Endothelial cell of umbilical vein (primary cell): Measurements from ENCODE around the gene PUM2. TPM values are rescaled to one million over a fixed set of nuclear protein-coding genes. Genes with fewer than 3 reads are reported as not detected.

ENCODE experiments used
- BruUV-seq: library from RNA; stranded (reverse); fragments of 400-500 nt; replicated peaks from 2 replicates; lab custom pipeline; 2021; lab: Mats Ljungman, UMichigan
- CTCF ChIA-PET: fragments of 300-600, 350-600 bp; sonication (Branson Sonifier 250); formaldehyde crosslinking; loops from one replicate; lab custom pipeline; 2021; ENCODE audit warnings: antibody characterized with exemption, inconsistent platforms; lab: Charles Lee
- POLR2A ChIA-PET: fragments of 300-600, 350-600 bp; sonication (Branson Sonifier 250); formaldehyde crosslinking; loops from one replicate; lab custom pipeline; 2021; ENCODE audit warnings: antibody characterized with exemption, inconsistent platforms; lab: Charles Lee
- DNase-seq: peaks from one replicate; pipeline ENCODE4 v3.0.0-alpha.2; 2011; ENCODE audit warnings: low read depth, low spot score
- FAIRE-seq: peaks from 2 replicates; lab custom pipeline; 2011; peaks lifted over from hg19 to GRCh38; lab: Jason Lieb, UNC
- H2AFZ ChIP-seq: 2 replicates; pipeline ENCODE4 v1.6.0; 2012; ENCODE audit warnings: low read depth, low read length, control low read depth, inconsistent platforms
- H3K27ac ChIP-seq: 2 replicates; pipeline ENCODE4 v1.5.1; 2011; ENCODE audit warnings: low read depth, mild to moderate bottlenecking, control low read depth, low read length, moderate library complexity; ENCODE audit not compliant: insufficient read depth
- H3K27me3 ChIP-seq, 2 experiments: 2 replicates each; pipeline versions ENCODE4 v1.6.0 to v1.6.1; 2011; ENCODE audit warnings: low read length in 2 of 2, mixed read lengths in 1 of 2; ENCODE audit not compliant: control insufficient read depth in 2 of 2, insufficient read depth in 2 of 2
- H3K36me3 ChIP-seq, 2 experiments: 2 replicates in 1 of 2; 3 replicates in 1 of 2; pipeline ENCODE4 v1.5.1; 2011; ENCODE audit warnings: low read length in 2 of 2, mild to moderate bottlenecking in 1 of 2, moderate library complexity in 1 of 2; ENCODE audit not compliant: control insufficient read depth in 2 of 2, insufficient read depth in 2 of 2; ENCODE audit errors: extremely low read depth in 1 of 2
- H3K4me1 ChIP-seq: 3 replicates; pipeline ENCODE4 v1.5.1; 2011; ENCODE audit warnings: mild to moderate bottlenecking, low read length; ENCODE audit not compliant: control insufficient read depth, insufficient read depth; ENCODE audit errors: extremely low read depth
- H3K4me2 ChIP-seq: 2 replicates; pipeline ENCODE4 v1.6.1; 2011; ENCODE audit warnings: low read length, control low read depth, mixed read lengths; ENCODE audit not compliant: insufficient read depth
- H3K4me3 ChIP-seq, 3 experiments: fragments of 200-600 bp in 1 of 3; sonication (generic), shearing (Covaris generic) in 1 of 3; replicated peaks in 1 of 3; 2 replicates each; pipeline ENCODE4 v1.5.1; 2011 to 2016; ENCODE audit warnings: control low read depth in 3 of 3, low read length in 3 of 3, mild to moderate bottlenecking in 2 of 3, inconsistent platforms in 1 of 3, low read depth in 1 of 3, moderate library complexity in 1 of 3; ENCODE audit not compliant: insufficient read depth in 1 of 3
- H3K79me2 ChIP-seq: 2 replicates; pipeline ENCODE4 v1.6.0; 2012; ENCODE audit warnings: low read length, inconsistent platforms; ENCODE audit not compliant: control insufficient read depth, insufficient read depth
- H3K9ac ChIP-seq: replicated peaks from 2 replicates; pipeline ENCODE3; 2011; ENCODE audit warnings: low read length, control low read depth; ENCODE audit not compliant: insufficient read depth; ENCODE audit errors: extremely low read depth
- H3K9me1 ChIP-seq: replicated peaks from 3 replicates; pipeline ENCODE4 v1.6.0; 2011; ENCODE audit warnings: mild to moderate bottlenecking, low read length; ENCODE audit not compliant: control insufficient read depth, insufficient read depth; ENCODE audit errors: extremely low read depth
- H3K9me3 ChIP-seq: replicated peaks from 2 replicates; pipeline ENCODE4 v1.5.1; 2012; ENCODE audit warnings: low read length, inconsistent platforms; ENCODE audit not compliant: control insufficient read depth, insufficient read depth
- H4K20me1 ChIP-seq: replicated peaks from 2 replicates; pipeline ENCODE3; 2011; ENCODE audit warnings: mild to moderate bottlenecking, low read length; ENCODE audit not compliant: control insufficient read depth, insufficient read depth; ENCODE audit errors: extremely low read depth
- CTCF ChIP-seq, 2 donors: IDR thresholded peaks; 1 replicate in 1 of 2; 2 replicates in 1 of 2; pipeline ENCODE4 v1.5.1; 2011; ENCODE audit warnings: low read length in 2 of 2, mild to moderate bottlenecking in 2 of 2, moderate library complexity in 2 of 2, control low read depth in 1 of 2, inconsistent platforms in 1 of 2, low read depth in 1 of 2; ENCODE audit not compliant: insufficient read depth in 1 of 2; ENCODE audit errors: extremely low read depth in 1 of 2
- EZH2 ChIP-seq: IDR thresholded peaks from 2 replicates; pipeline ENCODE4 v1.6.1; 2012; ENCODE audit warnings: borderline replicate concordance, low read depth, mild to moderate bottlenecking, moderate library complexity, low read length, inconsistent platforms; ENCODE audit not compliant: severe bottlenecking
- FOS ChIP-seq: IDR thresholded peaks from 2 replicates; pipeline ENCODE4 v1.6.1; 2011; ENCODE audit warnings: mild to moderate bottlenecking, low read length, moderate library complexity, borderline replicate concordance; ENCODE audit not compliant: insufficient read depth
- GATA2 ChIP-seq: IDR thresholded peaks from 2 replicates; pipeline ENCODE4 v1.7.0; 2011; ENCODE audit warnings: low read depth, mild to moderate bottlenecking, moderate library complexity, mixed read lengths, low read length; ENCODE audit not compliant: insufficient read length, insufficient read depth
- JUN ChIP-seq: IDR thresholded peaks from 2 replicates; pipeline ENCODE4 v1.6.1; 2011; ENCODE audit warnings: borderline replicate concordance, low read depth; ENCODE audit not compliant: insufficient read length, insufficient read depth
- MAX ChIP-seq: IDR thresholded peaks from 2 replicates; pipeline ENCODE4 v1.6.1; 2011; ENCODE audit not compliant: insufficient read depth, insufficient read length
- MYC ChIP-seq: IDR thresholded peaks from one replicate; pipeline ENCODE4 v1.6.1; 2011; ENCODE audit warnings: mild to moderate bottlenecking, low read depth, low read length
- POLR2A ChIP-seq: IDR thresholded peaks from 2 replicates; pipeline ENCODE4 v1.6.1; 2012; ENCODE audit warnings: low read depth, mild to moderate bottlenecking, control low read depth, low read length
- POLR2AphosphoS5 ChIP-seq: IDR thresholded peaks from 2 replicates; pipeline ENCODE4 v1.6.1; 2012; ENCODE audit warnings: low read depth, mild to moderate bottlenecking, control low read depth, low read length, moderate library complexity; ENCODE audit not compliant: insufficient read depth
- dilution Hi-C: fragments of 300-500 bp; cut with MboI; formaldehyde crosslinking; loops from one replicate; pipeline ENCODE4 v1.15.0; 2019; ENCODE audit warnings: low sequenced_read_pairs; ENCODE audit not compliant: extremely low pct_ligation_motif_present
- intact Hi-C: fragments of 100-400 bp; cut with micrococcal nuclease; formaldehyde crosslinking; loops from one replicate; pipeline ENCODE4 v1.10.0; 2022
- polyA plus RNA-seq, 4 experiments: library from polyadenylated mRNA; depleted of rRNA in 3 of 4; stranded (reverse) in 3 of 4; unstranded in 1 of 4; fragments of >200 nt; gene quantifications; 2 replicates each; pipeline versions ENCODE4 v1.2.1 to v1.2.3, GENCODE V29; 2011 to 2012; ENCODE audit warnings: missing spikeins in 1 of 4
- total RNA-seq: library from RNA; stranded (reverse); gene quantifications from 2 replicates; pipeline ENCODE4 v1.2.3, GENCODE V29; 2021

Gene PUM2
- total and polyA plus RNA-seq, 2 donors (not counting 3 experiments of a cell fraction or from before 2014, with no cell fraction given): 32.9 to 83.7 TPM

- no peaks in the 10 kb centered on the region for H3K9me1 ChIP-seq
- H3K9ac ChIP-seq: no peak overlapping the region
- TF ChIP-seq EZH2 (no peak), FOS (no peak), CTCF (IDR thresholded peaks at IDR 0.05; ENCODE audit: extremely low read depth in 1 of 2, insufficient read depth in 1 of 2, low read depth in 1 of 2, low read length in 2 of 2) (no peak), POLR2A (no peak), POLR2AphosphoS5 (no peak), MAX (no peak), GATA2 (no peak), MYC (no peak), JUN (no peak)
- CTCF ChIA-PET: interaction anchor here (3.2 kb wide), 1 partner anchor 13 kb away, joined by 8 read pairs; no protein-coding TSS in a partner anchor
- no peak for FAIRE-seq
- H3K79me2 ChIP-seq: no peaks in the 10 kb centered on the region
- no peaks in the 10 kb centered on the region for H3K9me3 ChIP-seq
- intact Hi-C loops: no loop called here
- no peaks in the 10 kb centered on the region for H3K4me1 ChIP-seq
- no TSS peak for BruUV-seq
- H3K27ac ChIP-seq: no peak overlapping the region
- H3K4me3 ChIP-seq: no peak overlapping the region
- no peaks in the 10 kb centered on the region for H3K36me3 ChIP-seq
- no peak overlapping the region for H3K4me2 ChIP-seq
- POLR2A ChIA-PET: no interaction called here
- H3K27me3 ChIP-seq: peaks cover 5 to 25% of the 10 kb centered on the region in 2 experiments
- no peak overlapping the region for H2AFZ ChIP-seq
- dilution Hi-C loops: no loop called here
- DNase-seq: no peak
- H4K20me1 ChIP-seq: no peaks in the 10 kb centered on the region
Observed at GRCh38 chr2:20391951-20392699, 41.5 kb upstream of the PUM2 start.
